GM20431 (cell line): ENCODE results near the gene KAZN.

Experiments
- in situ Hi-C: fragments of 300-500 bp; cut with MseI, MboI; formaldehyde crosslinking; loops from one replicate; pipeline ENCODE4 v1.15.0; 2020; ENCODE audit warnings: low sequenced_read_pairs; ENCODE audit not compliant: unreplicated experiment

KAZN gene

DNA sequence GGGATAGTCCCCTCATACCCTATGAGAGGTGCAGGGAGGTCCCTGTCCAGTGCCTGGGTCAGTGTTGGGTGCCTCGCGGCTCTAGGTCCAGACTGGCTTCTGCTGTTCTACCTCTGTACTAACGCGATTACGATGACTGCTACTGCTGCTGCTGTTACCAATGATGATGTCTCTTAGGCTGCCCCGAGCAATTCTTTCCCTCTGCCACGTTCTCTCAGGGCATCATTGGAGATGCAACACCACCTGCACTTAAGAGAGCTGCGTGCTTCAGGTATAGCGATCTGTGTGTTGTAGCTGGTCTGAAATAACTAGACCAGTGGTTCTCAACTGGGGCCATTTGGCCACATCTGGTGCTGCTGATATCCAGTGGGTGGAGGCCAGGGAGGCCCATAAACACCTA lies 36.9 kb downstream of the KAZN start:
- in situ Hi-C loops, result no loop called here

DNA sequence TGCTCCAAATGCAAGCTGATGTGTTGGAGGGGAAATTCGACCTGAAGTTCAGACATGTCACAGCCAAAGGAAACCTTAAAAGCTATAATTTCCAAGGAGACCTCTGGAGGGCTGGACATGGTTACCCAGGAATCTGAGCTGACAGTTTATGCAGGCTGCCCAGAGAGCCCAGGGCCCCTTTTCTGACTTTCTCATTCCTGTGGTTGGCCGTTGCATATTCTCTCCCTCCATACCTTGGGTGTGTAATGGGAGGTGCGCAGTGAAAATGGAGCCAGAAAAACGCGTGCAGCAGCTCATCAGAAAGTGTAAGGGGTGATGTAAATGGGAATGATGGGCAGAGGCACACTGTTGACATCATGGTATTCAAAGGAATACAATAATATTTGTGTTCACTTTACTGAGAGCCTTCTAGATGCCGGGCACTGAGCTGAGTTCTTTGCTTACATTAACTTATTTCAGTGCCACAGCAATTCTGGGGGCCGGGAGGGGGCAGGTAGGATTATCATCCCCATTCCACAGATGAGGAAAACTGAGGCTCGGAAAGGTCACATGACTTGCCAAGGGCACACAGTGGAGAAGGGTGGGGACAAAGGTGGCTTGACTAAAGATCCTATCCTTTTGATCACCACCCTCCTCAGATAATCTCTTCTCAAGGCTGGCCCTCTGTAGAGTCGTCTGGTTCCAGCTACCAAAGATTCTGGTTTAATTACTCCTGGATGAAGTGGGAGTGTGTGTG lies 38.6 kb downstream of the KAZN start:
- in situ Hi-C loops, result no loop called here

DNA sequence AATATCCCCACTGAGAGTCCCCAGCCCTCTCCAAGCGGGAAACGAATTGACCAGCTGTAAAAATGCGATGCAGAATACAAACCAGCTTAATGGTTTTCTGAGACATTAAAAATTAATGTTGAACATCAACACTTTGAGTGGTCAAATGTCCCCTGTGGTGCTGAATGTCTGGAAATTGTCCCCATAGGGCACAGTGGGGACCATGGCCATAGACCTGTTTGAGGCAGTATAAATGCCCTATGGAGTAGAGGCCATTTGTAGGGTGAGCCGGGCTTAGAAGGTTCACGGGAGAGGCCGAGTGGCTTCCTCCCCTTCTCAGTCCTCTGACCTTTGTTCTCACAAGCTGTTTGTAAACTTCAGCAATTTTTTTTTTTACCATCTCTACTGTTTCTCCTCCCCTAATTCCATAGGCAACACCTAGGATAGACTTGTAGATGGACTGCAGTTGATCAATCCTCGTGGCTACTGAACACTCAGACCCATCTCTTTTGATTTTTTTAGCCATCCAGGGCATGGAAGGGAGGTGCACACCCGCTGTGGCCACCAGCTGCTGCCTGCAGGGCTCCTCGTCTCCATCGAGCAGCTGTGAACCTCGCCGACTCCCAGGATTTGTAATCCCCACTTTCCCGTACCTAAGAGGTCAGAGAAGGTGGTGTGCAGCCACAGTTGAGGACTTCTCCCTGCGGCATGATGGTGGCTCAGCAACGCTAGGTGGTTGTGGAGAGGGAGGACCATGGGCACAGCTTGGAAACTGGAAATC lies 41.0 kb downstream of the KAZN start:
- in situ Hi-C loops, result no loop called here

DNA sequence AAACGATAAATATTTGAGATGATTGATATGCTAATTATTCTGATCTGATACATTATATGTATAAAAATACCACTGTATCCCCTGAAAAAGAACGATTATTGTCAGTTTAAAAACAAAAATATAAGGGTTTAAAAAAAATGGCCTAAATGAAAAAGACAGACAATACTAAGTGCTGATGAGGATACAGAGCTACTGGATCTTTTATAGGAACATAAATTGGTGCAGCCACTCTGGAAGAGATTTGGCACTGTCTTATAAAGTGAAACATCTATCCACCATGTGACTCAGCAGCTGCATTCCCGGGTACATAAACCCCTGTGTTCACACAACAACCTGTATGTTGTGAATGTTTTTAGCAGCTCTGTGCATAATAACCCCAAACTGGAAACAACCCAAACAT lies 44.2 kb downstream of the KAZN start:
- in situ Hi-C loops, result no loop called here

DNA sequence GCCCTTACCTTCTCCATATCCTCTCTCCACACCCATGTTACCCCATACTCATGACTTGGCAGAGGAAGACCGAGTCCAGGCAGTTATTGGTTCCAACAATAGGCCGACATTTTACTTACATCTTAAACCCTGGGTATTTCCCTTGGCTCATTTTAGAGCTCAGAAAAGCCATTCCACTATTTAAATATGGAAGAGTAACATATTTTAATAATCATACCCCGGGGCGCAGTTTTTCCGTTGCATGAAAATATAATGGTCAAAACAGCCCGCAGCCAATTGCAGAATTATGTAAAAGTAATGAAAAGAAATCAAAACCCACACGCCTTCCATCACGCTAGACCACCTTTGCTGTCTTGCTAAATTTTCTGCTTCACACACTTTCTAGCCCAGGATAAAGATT lies 48.5 kb downstream of the KAZN start:
- in situ Hi-C loops, result no loop called here

DNA sequence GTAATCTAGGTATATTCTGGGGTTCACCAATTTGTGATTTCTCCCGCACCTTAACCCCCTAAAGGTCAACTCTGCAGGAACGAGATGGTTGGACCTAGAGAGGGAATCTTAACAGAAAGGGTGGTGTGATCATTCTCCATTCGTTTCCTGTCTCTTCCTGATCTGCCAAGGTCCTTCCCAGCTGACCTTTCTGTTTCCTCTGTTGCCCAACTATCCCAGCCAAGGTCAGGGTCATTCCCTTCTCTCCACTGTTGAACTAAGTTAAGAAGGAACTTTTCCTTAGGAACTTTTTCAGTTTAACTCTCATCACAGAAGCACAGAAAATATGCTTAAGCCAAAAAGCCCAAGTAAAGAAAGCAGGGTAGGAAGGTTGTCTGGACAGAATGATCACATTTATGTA lies 49.3 kb downstream of the KAZN start:
- in situ Hi-C loops, result no loop called here

DNA sequence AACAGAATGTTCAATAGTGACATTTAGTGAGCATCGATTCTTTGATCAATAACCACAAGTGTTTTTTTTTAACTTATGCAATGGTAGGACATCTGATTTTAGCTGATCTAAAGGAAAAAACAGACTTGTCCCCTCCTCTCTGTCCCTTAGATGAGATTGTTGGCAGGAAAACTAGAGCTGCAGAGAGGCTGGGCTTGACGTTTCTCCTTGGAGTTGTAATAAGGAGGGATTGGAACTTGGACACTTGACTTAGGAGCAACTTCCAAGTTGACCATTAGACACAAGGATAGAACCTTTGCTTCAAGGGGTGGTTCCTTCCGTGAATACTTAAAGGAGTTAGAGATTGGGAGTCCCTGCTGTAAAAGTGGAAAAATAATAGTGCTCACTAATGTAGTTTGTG lies 49.9 kb downstream of the KAZN start:
- in situ Hi-C loops, result no loop called here

DNA sequence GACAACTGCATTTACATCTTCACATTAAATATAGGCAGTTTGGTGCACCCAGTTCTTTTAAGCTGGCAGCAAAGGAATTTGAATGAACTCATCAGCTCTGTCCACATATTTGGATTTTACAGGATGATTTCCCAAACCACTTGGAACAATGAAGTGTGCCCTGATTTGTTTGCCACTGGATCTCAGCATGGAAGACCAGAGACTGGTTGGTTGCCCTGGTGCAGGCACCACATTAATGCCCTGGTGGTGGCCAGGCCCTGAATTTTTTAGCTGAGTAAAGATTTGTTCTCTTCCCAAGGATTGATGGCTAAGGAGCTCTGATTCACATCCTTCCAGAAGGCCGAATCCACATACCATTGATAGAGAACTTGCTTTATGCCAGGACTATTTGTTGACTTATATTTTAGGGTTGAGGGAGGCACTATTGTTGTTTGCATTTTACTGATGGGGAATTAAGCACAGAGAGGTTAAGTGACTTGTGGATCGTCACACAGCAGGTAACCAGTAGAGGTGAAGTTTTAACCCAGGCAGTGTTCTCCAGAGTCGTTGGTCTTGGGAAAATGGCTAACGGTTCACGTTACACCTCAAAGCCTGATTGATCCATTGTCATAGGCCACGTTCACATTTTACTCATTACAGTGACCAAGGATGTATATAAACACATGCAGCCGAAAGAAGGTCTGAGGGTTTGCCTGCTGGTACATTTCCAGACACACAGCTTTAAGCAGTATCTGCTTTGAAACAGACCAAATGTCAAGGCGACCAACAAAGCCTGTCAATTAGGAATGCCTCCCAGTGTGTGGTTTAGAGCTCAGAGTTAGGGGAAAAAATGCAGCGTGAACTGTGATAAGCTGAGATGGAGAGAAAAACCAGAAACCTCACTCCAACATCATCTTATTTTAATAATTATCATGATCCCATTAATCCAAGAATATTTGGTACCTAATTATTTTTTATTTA lies 50.7 kb downstream of the KAZN start:
- in situ Hi-C loops, result no loop called here

DNA sequence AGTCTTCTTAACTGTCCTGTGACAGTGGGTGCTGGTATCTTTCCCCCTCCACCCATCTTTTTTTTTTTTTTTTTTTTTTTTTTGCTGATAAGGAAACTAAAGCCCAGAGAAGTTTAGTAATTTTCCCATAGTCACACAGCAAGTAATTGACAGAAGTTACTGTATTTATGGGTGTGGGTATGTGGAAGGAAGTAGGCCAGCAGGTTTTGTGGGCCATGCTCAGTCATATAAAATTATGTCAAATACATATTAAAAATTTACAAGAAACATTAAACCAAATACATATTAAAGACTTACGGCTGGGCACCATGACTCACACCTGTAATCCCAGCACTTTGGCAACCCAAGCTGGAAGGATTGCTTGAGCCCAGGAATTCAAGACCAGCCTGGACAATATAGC lies 51.5 kb downstream of the KAZN start:
- in situ Hi-C loops, result no loop called here

DNA sequence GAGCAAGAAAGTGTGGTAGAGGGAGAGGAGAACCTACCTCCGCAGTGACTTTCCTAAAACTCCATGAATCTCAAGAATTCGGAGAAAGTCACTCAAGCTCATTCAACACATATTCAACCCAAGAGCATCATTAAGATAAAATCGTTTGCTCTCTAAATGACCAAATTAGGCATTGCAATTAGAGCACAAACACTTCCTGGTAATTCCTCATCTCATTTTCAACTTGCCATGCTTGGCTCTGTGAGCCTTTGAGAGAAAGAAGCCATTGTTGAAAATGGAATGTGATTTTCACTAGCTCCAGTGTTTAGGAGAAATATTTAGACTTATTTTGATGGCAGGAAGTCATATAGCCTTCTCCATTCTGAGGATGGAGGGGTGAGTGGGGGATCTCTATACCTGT lies 52.5 kb downstream of the KAZN start:
- in situ Hi-C loops, result no loop called here

DNA sequence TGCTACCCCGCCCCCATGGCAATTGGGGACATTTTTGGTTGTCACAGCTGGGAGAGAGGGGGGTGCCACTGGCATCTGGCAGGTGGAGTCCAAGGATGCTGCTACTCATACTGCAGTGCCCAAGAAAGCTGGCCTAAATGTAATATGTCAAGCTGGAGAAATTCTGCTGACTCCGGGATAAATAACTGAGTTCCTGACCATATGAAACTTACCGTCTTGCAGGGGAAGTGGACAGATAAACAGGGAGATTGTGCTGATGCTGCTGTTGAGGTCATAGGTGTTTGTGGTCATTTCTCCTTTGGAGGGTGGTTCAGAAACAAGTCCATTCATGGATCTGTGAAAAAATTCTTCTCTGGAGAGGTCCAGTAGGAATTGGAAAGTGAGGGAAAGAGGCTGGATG lies 54.4 kb downstream of the KAZN start:
- in situ Hi-C loops, result no loop called here

DNA sequence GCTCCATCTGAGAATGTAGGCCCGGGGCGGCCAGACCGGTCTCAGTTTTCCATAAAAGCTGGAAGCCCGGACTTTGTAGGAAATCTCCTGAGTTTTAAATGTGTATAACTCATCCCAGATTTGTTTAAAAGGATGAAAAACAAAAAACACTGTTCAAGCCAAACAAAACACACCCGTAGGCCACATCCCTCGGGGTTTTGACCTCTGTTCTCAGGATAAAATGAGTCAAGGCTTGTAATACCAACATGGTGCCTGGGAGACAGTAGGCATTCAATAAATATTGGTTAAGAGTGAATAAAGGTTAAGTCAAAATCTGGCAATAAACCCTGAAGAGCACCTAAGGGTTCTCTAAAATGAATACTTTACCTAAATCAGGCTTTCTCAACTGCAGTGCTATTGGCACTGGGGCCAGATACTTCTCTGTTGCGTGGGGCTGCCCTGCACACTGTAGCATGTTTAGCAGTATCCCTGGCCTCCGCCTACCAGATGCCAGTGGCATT lies 55.0 kb downstream of the KAZN start:
- in situ Hi-C loops, result no loop called here

DNA sequence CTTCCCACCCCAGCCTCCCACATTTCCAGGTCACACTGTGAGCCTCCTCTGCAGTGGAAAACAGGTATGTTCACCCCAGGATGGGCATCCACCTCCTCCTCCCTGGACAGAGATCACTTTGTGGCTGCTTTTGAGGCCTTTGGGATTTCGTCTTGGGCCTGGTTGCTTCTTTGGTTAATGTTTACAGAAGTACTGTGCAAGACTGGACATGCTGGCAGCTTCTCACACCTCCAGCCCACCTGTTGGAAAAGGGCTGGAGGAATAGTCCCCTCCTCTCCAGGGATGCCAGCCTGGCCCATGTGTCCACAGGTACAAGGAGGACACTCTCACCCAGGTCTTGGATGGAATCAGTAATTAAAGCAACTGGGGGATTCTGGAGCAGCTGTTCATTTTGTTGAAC lies 56.1 kb downstream of the KAZN start:
- in situ Hi-C loops, result no loop called here

DNA sequence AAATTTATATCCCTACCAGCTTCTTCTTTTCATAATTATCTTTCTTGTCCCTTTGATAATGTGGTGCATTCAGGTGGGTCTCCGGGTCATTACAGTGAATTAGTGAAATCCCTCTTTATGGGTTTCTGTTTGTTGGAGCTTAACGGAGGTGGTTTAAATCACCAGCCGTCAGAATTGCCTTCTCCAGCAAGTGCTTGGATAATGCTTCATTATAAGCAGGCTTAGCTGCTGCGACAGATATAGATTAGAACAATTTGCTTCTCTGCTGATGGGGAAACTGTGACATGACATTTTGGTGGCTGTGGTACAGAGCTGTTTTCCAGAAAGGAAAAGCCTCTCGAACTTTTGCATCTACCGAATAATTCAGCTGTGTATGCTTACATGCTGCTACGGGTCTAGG lies 56.9 kb downstream of the KAZN start:
- in situ Hi-C loops, result no loop called here

DNA sequence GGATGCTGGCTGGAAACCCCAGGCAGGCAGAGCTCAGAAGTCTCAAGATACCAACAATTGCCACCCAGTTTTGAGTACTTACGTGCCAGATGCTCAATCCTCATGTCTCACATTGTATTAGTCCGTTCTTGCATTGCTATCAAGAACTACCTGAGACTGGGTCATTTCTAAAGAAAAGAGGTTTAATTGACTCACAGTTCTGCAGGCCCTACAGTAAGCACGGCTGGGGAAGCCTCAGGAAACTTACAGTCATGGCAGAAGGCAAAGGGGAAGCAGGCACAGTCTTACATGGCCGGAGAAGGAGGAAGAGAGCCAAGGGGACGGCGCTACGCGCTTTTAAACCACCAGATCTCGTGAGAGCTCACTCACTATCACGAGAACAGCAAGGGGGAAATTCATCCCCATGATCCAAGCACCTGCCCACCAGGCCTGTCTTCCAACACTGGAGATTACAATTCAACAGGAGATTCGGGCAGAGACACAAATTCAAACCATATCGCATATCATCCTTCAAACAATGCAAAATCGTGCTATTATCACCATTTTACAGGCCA lies 58.0 kb downstream of the KAZN start:
- in situ Hi-C loops, result no loop called here

DNA sequence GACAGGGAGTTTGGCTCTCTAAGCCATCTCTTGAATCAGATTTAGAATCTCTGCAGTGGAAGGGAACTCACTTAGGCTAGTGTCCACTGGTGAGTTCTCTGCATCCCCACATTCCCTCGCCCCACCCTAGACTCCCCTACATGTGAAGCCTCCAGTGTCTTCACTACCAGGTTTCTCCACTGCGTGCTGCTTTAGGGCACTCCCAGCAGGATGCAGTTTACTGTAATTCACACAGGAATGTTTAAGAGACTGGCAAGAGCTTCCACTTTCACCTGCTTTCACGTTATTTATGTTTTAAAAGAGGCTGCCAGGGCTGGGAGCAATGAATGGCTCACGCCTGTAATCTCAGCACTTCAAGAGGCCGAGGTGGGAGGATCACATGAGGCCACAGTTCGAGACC lies 60.2 kb downstream of the KAZN start:
- in situ Hi-C loops, result no loop called here

DNA sequence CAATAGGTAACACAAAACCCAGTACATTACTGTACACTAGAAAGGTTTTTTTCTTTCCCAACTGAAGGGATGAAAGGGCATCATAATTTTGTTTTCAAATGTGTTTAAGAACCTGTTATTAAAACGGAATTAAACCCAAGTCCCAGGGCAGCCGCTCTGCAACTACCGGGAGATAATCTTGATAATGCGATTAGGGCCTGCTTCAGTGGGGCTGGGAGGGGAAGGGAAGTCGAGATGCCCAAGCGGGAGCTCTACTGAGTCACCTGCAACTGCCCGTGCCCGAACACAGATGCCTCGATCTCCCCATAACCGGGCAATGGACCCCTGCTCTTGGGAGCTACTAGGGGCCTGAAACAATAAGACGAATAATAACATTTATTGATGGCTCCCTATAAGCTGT lies 61.4 kb downstream of the KAZN start:
- in situ Hi-C loops, result no loop called here

DNA sequence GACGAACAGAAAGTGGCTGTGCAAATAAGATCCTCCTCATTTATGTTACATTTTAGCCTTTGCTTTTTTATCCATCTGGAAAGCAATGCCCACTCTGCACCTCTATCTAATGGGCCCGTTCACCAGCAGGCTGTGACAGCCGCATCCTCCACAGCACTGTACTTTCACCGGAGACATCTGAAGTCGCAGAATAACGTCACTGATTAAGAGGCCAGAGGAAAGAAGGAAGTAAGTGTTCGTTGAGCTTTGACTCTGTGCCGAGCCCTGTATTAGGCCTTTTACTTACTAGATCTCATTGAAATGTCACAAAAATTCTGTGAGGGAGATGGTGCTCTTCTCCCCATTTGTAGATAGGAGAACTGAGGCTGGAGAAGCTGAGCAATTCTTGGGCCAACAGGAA lies 62.3 kb downstream of the KAZN start:
- in situ Hi-C loops, result no loop called here

DNA sequence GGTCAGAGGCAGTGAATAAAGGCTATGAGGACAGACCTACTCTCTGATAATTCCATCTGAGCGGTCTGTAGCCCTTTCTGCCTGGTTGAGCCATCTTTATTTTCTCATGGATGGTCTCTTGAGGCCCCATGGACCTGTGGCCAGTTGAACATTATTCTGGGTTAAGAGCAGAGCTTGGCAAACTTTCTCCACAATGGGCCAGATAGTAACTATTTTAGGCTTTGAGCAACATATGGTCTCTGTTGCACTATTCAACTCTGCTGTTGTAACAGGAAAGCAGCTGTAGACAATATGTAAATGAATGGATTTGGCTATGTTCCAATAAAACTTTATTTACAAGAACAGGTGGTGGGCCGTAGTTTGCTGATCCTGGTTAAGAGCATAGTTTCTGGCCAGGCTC lies 62.7 kb downstream of the KAZN start:
- in situ Hi-C loops, result no loop called here

DNA sequence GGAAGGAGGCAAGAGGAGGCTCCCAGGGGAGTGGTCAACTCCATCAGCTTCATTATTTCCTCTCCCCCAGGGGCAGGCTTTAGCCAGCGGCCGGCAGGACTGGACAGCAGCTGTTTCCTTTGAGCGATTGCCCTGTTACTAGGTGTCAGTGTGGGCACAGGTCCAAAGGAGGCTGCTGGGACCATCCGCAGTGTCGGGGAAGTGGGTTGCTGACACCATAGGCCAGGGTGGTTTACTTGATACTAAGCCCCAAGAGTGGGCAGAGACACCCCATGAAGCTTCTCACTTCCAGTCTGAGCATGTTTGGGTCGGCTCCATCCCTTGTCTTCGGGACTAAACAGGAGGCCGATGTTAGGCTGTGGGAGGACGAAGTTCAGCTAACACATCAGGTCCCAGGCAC lies 63.6 kb downstream of the KAZN start:
- in situ Hi-C loops, result no loop called here
